Kidney (tissue), 14 donors: Measurements from ENCODE around the gene PNMT. TPM values are rescaled to one million over a fixed set of nuclear protein-coding genes. Genes with fewer than 3 reads are reported as not detected.

Source experiments
- DNase-seq, 5 donors: peaks; one replicate each; pipeline ENCODE4 v3.0.0-alpha.2; 2013 to 2020
- FAIRE-seq: peaks from 2 replicates; lab custom pipeline; 2012; peaks lifted over from hg19 to GRCh38; lab: Jason Lieb, UNC
- H3K27ac ChIP-seq, 2 donors: one replicate each; pipeline ENCODE4 v1.7.0; 2013; ENCODE audit warnings: low read depth in 2 of 2, low read length in 2 of 2, inconsistent platforms in 1 of 2
- H3K27me3 ChIP-seq: one replicate; pipeline ENCODE4 v1.7.1; 2013; ENCODE audit warnings: low read length, inconsistent platforms; ENCODE audit not compliant: control insufficient read depth, insufficient read depth
- H3K36me3 ChIP-seq, 3 donors: one replicate each; pipeline versions ENCODE4 v1.7.0 to v1.7.1; 2013; ENCODE audit warnings: low read length in 3 of 3, control low read depth in 1 of 3, inconsistent platforms in 1 of 3; ENCODE audit not compliant: insufficient read depth in 3 of 3, control insufficient read depth in 2 of 3
- H3K4me1 ChIP-seq, 3 donors: one replicate each; pipeline versions ENCODE4 v1.7.0 to v1.7.1; 2013; ENCODE audit warnings: low read length in 3 of 3, inconsistent platforms in 1 of 3, low read depth in 1 of 3; ENCODE audit not compliant: control insufficient read depth in 2 of 3, insufficient read depth in 2 of 3
- H3K4me3 ChIP-seq, 3 donors: one replicate each; pipeline versions ENCODE4 v1.7.0 to v1.8.1; 2013; ENCODE audit warnings: low read length in 3 of 3, control low read depth in 1 of 3, inconsistent platforms in 1 of 3
- H3K9ac ChIP-seq, 3 donors: one replicate each; pipeline versions ENCODE4 v1.7.0 to v1.7.1; 2013; ENCODE audit warnings: low read length in 3 of 3, control low read depth in 1 of 3, inconsistent platforms in 1 of 3
- H3K9me3 ChIP-seq, 3 donors: one replicate each; pipeline versions ENCODE4 v1.7.0 to v1.7.1; 2013; ENCODE audit warnings: low read length in 3 of 3, control low read depth in 1 of 3, inconsistent platforms in 1 of 3; ENCODE audit not compliant: control insufficient read depth in 2 of 3, insufficient read depth in 1 of 3
- CTCF ChIP-seq: IDR thresholded peaks from 3 replicates; pipeline ENCODE4 v1.5.1; 2012; ENCODE audit warnings: mild to moderate bottlenecking, moderate library complexity, borderline replicate concordance; ENCODE audit not compliant: insufficient read depth; ENCODE audit errors: extremely low read depth
- intact Hi-C: fragments of 100-400 bp; cut with DNase I; formaldehyde crosslinking; loops from one replicate; pipeline ENCODE4 v1.11.1; 2022
- polyA plus RNA-seq: library from polyadenylated mRNA; stranded (reverse); fragments of 350-450 nt; fragmentation: Illumina TruSeq; extraction: RNeasy Lipid Tissue Mini Kit (QIAGEN cat#74804); gene quantifications from one replicate; pipeline ENCODE4 v1.2.3, GENCODE V29; 2014; ENCODE audit warnings: low read depth, low replicate concordance; ENCODE audit not compliant: insufficient read depth
- total RNA-seq: library from RNA; stranded (reverse); fragmentation: NEBNext Ultra II Directional; extraction: Animal tissue kit (Norgen Biotek cat#: 25700); gene quantifications from one replicate; pipeline ENCODE4 v1.2.1, GENCODE V29; 2021
- donor health status: control.
- donor health status: control.
- donor health status: control.
- donor health status: control.
- donor health status: control.
- donor health status: DM: yes; HTN: yes; CAD: no.
- donor health status: Normal renal cell carcinoma (clear cell type).

The PNMT gene
- total and polyA plus RNA-seq, 2 donors from 2014 or later: 2.0 to 8.2 TPM

- intact Hi-C loops: loop anchor here (10.0 kb wide), 1 partner anchor 85 kb away; no protein-coding TSS in a partner anchor
- H3K27me3 ChIP-seq: peaks cover 2% of the 10 kb centered on the region
- H3K4me3 ChIP-seq: no peak overlapping the region
- no peaks in the 10 kb centered on the region for H3K9me3 ChIP-seq
- TF ChIP-seq CTCF: no peak
- no peak overlapping the region for H3K27ac ChIP-seq
- no peak overlapping the region for H3K9ac ChIP-seq
- peaks cover 0 to 3% (median 0%) of the 10 kb centered on the region in 3 donors for H3K4me1 ChIP-seq
- DNase-seq (no peak), FAIRE-seq (no peak)
- H3K36me3 ChIP-seq: no peaks in the 10 kb centered on the region
Measured at GRCh38 chr17:39629494-39629880, 38.8 kb upstream of the PNMT start.

DNA sequence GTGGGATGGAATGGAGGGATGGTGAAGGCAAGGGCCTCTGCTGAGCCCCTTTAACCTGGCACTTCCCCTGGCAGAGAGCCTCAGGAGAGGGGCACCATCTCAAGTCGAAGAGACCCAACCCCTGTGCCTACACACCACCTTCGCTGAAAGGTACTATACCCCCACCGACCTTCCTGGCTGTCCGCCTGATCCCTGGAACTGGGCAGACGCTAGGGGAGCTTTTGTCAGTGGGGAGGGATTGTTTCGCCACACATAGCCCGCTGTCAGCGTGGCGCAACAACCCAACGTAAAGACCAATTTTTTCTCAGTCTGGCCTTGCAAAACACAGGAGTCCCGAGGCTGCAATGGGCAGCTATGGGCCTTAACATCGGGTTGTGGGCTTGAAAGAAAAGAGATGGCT lies 38.4 kb upstream of the PNMT start:
- no peak for DNase-seq

DNA sequence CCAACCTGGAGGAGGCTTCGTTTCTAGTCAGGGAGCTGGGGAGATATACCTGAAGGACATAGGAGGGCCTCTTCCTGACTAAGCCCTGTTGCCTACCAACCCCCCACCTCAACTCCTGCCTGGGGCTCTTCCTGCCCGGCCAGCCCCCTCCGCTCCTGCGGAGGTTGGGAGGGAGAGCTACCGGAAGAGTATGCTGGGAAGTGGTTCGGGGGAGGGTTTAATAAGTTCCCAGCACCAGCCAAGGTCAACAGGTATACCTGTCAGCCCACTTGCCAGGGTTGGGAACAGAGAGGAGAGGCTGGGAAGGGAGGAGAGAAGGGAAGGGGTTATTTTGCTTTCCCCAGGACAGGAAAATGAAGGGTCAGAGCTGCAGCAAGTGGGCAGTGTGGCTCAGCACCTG lies 36.9 kb upstream of the PNMT start:
- Histone ChIP-seq H3K27me3 (peaks cover under 1% of the 10 kb centered on the region), H3K36me3 (no peaks in the 10 kb centered on the region), H3K9ac (no peak overlapping the region), H3K4me3 (no peak overlapping the region), H3K27ac (peak overlapping the region in 1 of 2 donors; percentile 51), H3K9me3 (no peaks in the 10 kb centered on the region), H3K4me1 (peaks cover 0 to 9% (median 5%) of the 10 kb centered on the region in 3 donors)
- intact Hi-C loops: no loop called here
- FAIRE-seq (no peak), DNase-seq (peak in 3 of 5 donors; percentile 44 to 74 (median 61))
- TF ChIP-seq CTCF: no peak

More for the DNA sequence above, 38.4 kb upstream of the PNMT start:
- no peak overlapping the region for H3K9ac ChIP-seq
- TF ChIP-seq CTCF: no peak
- no peaks in the 10 kb centered on the region for H3K36me3 ChIP-seq
- H3K4me3 ChIP-seq: no peak overlapping the region
- no peak for FAIRE-seq
- intact Hi-C loops: loop anchor here (10.0 kb wide), 1 partner anchor 85 kb away; no protein-coding TSS in a partner anchor
- H3K27me3 ChIP-seq: peaks cover 2% of the 10 kb centered on the region
- no peaks in the 10 kb centered on the region for H3K9me3 ChIP-seq
- peaks cover 0 to 6% (median 0%) of the 10 kb centered on the region in 3 donors for H3K4me1 ChIP-seq
- H3K27ac ChIP-seq: no peak overlapping the region
